ENCODE measurements around the gene UPP2.

DNA sequence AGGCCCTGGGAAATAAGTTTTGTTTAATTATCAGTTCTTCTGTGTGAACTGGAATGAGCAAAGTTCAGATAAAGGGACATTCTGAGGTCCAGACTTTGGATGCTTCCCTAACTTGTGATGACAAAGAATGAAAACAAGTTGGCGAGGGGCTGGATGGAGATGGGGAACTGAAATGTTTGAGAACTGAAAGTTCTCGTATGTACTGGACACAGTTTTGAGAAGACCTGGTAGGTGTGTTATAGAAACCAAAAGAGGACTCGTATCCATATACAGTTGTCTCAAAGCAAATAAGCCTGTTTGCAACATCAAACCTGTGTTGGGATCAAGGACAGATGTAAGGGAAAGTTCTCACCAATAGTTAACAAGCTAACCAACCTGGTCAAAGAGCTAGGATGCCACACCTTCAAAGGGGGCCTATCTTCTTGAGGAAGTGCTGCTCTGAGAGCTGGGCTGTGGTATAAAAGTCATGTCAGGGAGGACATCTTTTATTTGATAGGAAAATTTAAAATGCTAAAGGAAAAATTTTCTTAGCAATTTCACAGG lies at the start of gene UPP2:
- TF ChIP-seq, protein P1, sequence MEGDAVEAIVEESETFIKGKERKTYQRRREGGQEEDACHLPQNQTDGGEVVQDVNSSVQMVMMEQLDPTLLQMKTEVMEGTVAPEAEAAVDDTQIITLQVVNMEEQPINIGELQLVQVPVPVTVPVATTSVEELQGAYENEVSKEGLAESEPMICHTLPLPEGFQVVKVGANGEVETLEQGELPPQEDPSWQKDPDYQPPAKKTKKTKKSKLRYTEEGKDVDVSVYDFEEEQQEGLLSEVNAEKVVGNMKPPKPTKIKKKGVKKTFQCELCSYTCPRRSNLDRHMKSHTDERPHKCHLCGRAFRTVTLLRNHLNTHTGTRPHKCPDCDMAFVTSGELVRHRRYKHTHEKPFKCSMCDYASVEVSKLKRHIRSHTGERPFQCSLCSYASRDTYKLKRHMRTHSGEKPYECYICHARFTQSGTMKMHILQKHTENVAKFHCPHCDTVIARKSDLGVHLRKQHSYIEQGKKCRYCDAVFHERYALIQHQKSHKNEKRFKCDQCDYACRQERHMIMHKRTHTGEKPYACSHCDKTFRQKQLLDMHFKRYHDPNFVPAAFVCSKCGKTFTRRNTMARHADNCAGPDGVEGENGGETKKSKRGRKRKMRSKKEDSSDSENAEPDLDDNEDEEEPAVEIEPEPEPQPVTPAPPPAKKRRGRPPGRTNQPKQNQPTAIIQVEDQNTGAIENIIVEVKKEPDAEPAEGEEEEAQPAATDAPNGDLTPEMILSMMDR (conservative IDR thresholded peaks at IDR 0.05; ENCODE audit: low read length) = no peak
- no peak for TF ChIP-seq EZH2phosphoT487 (IDR thresholded peaks at IDR 0.05; ENCODE audit: borderline replicate concordance)

All from Loucy (cell line).